Esophagus muscularis mucosa (tissue), 4 donors: ENCODE measurements around the gene FBXO45. TPM values are rescaled to one million over a fixed set of nuclear protein-coding genes. Genes with fewer than 3 reads are reported as not detected.
A peak's percentile ranks its signal among the peaks of the same experiment; 100 is the strongest.

Experiments
- DNase-seq: peaks from one replicate; pipeline ENCODE4 v3.0.0-alpha.2; 2017; ENCODE audit errors: extremely low spot score
- H3K27ac ChIP-seq, 4 donors: fragments of 200-600 bp; sonication (generic); replicated peaks in 1 of 4; 1 replicate in 3 of 4; 2 replicates in 1 of 4; pipeline ENCODE4 v1.5.1; 2016 to 2019; ENCODE audit warnings: mild to moderate bottlenecking in 1 of 4
- H3K27me3 ChIP-seq, 4 donors: fragments of 200-600 bp; sonication (generic); one replicate each; pipeline versions ENCODE4 v1.5.1 to v1.6.0; 2016 to 2019
- H3K36me3 ChIP-seq, 4 donors: fragments of 200-600 bp; sonication (generic); one replicate each; pipeline ENCODE4 v1.5.1; 2016 to 2019
- H3K4me1 ChIP-seq, 4 donors: fragments of 200-600 bp; sonication (generic); one replicate each; pipeline ENCODE4 v1.5.1; 2016 to 2019
- H3K4me3 ChIP-seq, 4 donors: fragments of 200-600 bp; sonication (generic); 1 replicate in 2 of 4; 2 replicates in 2 of 4; pipeline ENCODE4 v1.5.1; 2016 to 2019; ENCODE audit warnings: mild to moderate bottlenecking in 4 of 4, moderate library complexity in 1 of 4
- H3K9me3 ChIP-seq, 4 donors: fragments of 200-600 bp; sonication (generic); 1 replicate in 3 of 4; 2 replicates in 1 of 4; pipeline ENCODE4 v1.5.1; 2016 to 2019
- EP300 ChIP-seq: sonication (generic); formaldehyde crosslinking; IDR thresholded peaks from one replicate; pipeline ENCODE4 v1.6.1; 2017; ENCODE audit warnings: antibody characterized with exemption
- POLR2A ChIP-seq: fragments of 450-650 bp; IDR thresholded peaks from one replicate; pipeline ENCODE4 v1.6.1; 2017; ENCODE audit warnings: antibody characterized with exemption, moderate library complexity, mild to moderate bottlenecking, low read depth
- POLR2AphosphoS5 ChIP-seq, 2 donors: sonication (generic); formaldehyde crosslinking; IDR thresholded peaks; one replicate each; pipeline ENCODE4 v1.6.1; 2017; ENCODE audit warnings: antibody characterized with exemption in 2 of 2
- WGBS: methylation state at CpG from one replicate; pipeline ENCODE4 v1.1.5; 2018; 5-methylcytosine and 5-hydroxymethylcytosine counted together
- intact Hi-C: fragments of 100-400 bp; cut with DNase I; formaldehyde crosslinking; loops from one replicate; pipeline ENCODE4 v1.15.1; 2023
- total RNA-seq, 4 donors: library from RNA; depleted of rRNA; stranded (reverse); fragments of >200 nt; gene quantifications; one replicate each; pipeline versions ENCODE4 v1.1.0 to v1.2.1, GENCODE V29; 2016
- TF ChIP-seq, protein P1 (sequence below), 3 experiments: fragments of 200-600 bp in 2 of 3; fragments of 450-650 bp in 1 of 3; sonication (generic) in 2 of 3; IDR thresholded peaks; one replicate each; pipeline ENCODE4 v1.5.1; 2017 to 2019; ENCODE audit warnings: antibody characterized with exemption in 3 of 3, mild to moderate bottlenecking in 2 of 3, moderate library complexity in 1 of 3

FBXO45 gene
- total RNA-seq, 4 donors from 2014 or later, result 9.0 to 14.7 (median 9.8) TPM

DNA sequence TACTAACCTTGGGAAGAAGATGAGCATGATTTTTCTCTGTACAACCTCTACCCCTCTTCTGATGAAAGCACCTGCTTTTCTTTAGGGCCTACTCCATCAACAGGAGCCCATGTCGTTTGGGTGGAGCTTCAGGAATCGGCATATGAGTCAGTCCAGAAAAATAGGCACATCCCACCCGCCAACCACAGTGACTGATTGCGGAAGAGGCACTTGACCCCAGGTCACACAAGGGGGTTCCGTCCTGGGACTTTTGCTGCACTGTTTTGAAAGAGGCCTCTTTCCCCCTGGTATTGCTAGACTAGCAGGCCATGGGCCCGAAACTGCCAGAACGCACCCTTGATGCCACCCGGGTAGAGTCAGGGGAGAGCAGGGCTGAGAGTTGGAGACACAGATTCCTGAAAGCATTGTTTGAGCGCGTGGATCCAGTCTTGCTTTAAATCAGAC is 51.7 kb downstream of the FBXO45 start:
- Histone ChIP-seq H3K27me3 (no peaks in the 10 kb centered on the region), H3K4me1 (peaks cover 18 to 43% (median 41%) of the 10 kb centered on the region in 4 donors), H3K36me3 (no peaks in the 10 kb centered on the region), H3K9me3 (no peaks in the 10 kb centered on the region), H3K4me3 (no peak overlapping the region), H3K27ac (peak overlapping the region; percentile 74 to 90 (median 82))
- 41% methylated on average over 10 of the region's 10 CpGs for WGBS
- TF ChIP-seq POLR2A (no peak), POLR2AphosphoS5 (IDR thresholded peaks at IDR 0.05) (peak; percentile 39 to 46)
- intact Hi-C loops, result no loop called here
- no peak for DNase-seq

DNA sequence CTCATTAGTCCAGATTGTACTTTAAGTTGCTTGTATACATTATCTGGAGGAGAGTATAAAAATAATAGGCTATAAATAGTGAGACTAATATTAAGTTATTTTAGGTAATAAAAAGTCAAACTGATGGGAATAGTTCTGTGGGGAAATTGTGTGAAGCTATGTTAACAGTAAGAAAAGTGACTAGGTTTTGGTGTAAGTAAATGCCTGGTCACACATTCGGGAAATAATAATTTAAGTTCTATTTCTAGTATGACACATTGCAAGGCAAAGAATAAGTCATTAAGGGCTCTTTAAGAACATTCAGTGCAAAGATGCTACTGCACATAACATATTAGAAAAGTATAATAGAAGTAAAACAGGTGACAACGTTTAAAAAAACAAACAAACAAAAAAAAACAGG is 52.2 kb downstream of the FBXO45 start:
- no peaks in the 10 kb centered on the region for H3K9me3 ChIP-seq
- no peaks in the 10 kb centered on the region for H3K27me3 ChIP-seq
- peaks cover 18 to 43% (median 41%) of the 10 kb centered on the region in 4 donors for H3K4me1 ChIP-seq
- no peak for DNase-seq
- no peak overlapping the region for H3K4me3 ChIP-seq
- 47% methylated on average over 2 of the region's 2 CpGs for WGBS
- H3K36me3 ChIP-seq, result no peaks in the 10 kb centered on the region
- TF ChIP-seq, protein P1, sequence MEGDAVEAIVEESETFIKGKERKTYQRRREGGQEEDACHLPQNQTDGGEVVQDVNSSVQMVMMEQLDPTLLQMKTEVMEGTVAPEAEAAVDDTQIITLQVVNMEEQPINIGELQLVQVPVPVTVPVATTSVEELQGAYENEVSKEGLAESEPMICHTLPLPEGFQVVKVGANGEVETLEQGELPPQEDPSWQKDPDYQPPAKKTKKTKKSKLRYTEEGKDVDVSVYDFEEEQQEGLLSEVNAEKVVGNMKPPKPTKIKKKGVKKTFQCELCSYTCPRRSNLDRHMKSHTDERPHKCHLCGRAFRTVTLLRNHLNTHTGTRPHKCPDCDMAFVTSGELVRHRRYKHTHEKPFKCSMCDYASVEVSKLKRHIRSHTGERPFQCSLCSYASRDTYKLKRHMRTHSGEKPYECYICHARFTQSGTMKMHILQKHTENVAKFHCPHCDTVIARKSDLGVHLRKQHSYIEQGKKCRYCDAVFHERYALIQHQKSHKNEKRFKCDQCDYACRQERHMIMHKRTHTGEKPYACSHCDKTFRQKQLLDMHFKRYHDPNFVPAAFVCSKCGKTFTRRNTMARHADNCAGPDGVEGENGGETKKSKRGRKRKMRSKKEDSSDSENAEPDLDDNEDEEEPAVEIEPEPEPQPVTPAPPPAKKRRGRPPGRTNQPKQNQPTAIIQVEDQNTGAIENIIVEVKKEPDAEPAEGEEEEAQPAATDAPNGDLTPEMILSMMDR (IDR thresholded peaks at IDR 0.05), result no peak
- TF ChIP-seq POLR2AphosphoS5 (IDR thresholded peaks at IDR 0.05), result no peak
- TF ChIP-seq EP300, result no peak
- no peak for TF ChIP-seq POLR2A
- intact Hi-C loops, result no loop called here
- H3K27ac ChIP-seq, result peak overlapping the region; percentile 74 to 90 (median 82)

DNA sequence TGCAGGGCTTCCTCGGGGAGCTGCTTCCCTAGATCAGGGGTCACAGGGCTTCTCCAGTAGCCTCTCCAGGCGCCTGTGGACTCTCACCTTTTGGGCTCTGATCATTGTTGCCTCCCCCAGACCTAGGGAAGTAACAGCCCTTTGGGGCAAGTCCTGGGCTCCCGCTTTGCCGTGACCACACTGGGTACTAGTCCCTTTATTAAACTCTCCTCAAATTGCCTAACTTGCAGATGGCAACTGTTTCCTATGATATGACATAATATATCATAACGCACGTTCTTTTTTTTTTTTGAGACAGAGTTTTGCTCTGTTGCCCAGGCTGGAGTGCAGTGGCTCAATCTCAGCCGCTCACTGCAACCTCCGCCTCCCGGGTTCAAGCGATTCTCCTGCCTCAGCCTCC is 53.2 kb downstream of the FBXO45 start:
- no peak for DNase-seq
- no peak for TF ChIP-seq EP300
- TF ChIP-seq POLR2A, result no peak
- no peak for TF ChIP-seq POLR2AphosphoS5 (IDR thresholded peaks at IDR 0.05)
- TF ChIP-seq, protein P1 (IDR thresholded peaks at IDR 0.05), result no peak
- intact Hi-C loops, result no loop called here
- H3K9me3 ChIP-seq, result no peaks in the 10 kb centered on the region
- no peak overlapping the region for H3K4me3 ChIP-seq
- no peaks in the 10 kb centered on the region for H3K36me3 ChIP-seq
- no peaks in the 10 kb centered on the region for H3K27me3 ChIP-seq
- H3K4me1 ChIP-seq, result peaks cover 18 to 43% (median 41%) of the 10 kb centered on the region in 4 donors
- H3K27ac ChIP-seq, result peak overlapping the region; percentile 74 to 90 (median 82)
- 81% methylated on average over 10 of the region's 10 CpGs for WGBS

DNA sequence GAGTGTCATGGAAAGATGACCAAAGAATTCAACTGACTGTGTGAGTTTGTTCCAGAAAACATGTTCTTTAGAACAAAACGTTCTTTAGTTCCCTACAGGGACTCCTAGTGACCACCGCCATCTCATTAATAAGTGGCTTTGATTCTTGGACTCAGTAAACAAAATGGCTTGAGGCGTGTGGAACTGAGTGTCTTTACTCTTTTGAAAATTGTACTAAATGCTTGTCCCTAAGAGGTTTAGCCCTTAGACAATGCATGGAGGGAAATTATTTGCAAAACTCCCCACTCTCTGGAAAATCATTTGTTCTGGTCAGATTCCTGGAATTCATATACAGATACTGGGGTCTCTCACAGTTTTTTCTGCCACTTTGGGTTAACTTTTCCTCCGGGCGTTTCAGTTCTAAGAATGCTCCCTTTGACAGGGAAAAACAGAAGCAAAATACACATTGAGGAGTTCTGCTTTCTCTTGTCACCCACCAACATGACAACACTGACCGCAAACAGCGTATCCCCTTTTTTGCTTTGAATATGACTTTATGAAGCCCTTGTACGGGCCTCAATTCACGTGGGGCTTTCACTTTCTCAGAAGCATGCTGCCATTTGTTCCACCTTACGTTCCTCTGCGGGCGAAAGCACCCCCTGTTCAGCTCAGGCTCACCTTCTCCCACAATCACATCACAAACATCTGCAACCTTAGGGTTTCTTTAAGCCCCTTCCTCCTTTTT is 55.8 kb downstream of the FBXO45 start:
- no peaks in the 10 kb centered on the region for H3K36me3 ChIP-seq
- H3K27me3 ChIP-seq, result no peaks in the 10 kb centered on the region
- no peak overlapping the region for H3K4me3 ChIP-seq
- DNase-seq, result no peak
- WGBS, result 70% methylated on average over 12 of the region's 12 CpGs
- intact Hi-C loops, result no loop called here
- H3K4me1 ChIP-seq, result peaks cover 12 to 34% (median 33%) of the 10 kb centered on the region in 4 donors
- TF ChIP-seq POLR2A (no peak), POLR2AphosphoS5 (IDR thresholded peaks at IDR 0.05) (peak in 1 of 2 donors; percentile 55), EP300 (peak; percentile 42)
- peak overlapping the region; percentile 68 to 81 (median 79) for H3K27ac ChIP-seq
- H3K9me3 ChIP-seq, result no peaks in the 10 kb centered on the region

DNA sequence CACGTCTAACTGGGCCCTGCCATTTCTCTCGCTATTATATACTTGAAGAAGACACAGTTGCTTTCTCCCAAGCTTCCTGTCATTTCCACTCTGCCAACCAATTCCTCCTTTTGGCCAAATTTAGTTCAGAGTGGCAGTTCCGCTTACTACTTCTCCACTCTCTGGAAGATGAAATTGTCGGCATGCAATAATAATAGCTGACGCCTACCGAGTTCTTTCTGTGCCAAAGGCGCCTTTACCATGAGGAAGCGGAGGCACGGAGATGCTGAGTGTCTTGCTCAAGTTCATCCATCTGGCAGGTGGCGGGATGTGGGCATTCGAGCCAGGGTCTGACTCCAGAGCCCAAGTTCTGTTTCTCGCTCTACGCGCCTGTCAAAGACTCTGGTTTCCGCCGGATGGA is 56.4 kb downstream of the FBXO45 start:
- no peak for TF ChIP-seq POLR2A
- TF ChIP-seq, protein P1 (IDR thresholded peaks at IDR 0.05), result no peak
- TF ChIP-seq EP300, result no peak
- TF ChIP-seq POLR2AphosphoS5 (IDR thresholded peaks at IDR 0.05), result no peak
- no peak for DNase-seq

More for the DNA sequence above, 56.4 kb downstream of the FBXO45 start:
- Histone ChIP-seq H3K36me3 (no peaks in the 10 kb centered on the region), H3K27me3 (no peaks in the 10 kb centered on the region), H3K4me3 (no peak overlapping the region), H3K9me3 (no peaks in the 10 kb centered on the region), H3K4me1 (peaks cover 11 to 31% (median 28%) of the 10 kb centered on the region in 4 donors), H3K27ac (peak overlapping the region; percentile 68 to 81 (median 79))
- intact Hi-C loops, result no loop called here
- 88% methylated on average over 14 of the region's 16 CpGs for WGBS
